GM19351 (cell line): ENCODE measurements around the gene NOX3.
"Not testable (repeated sequence)": the region's sequence is repeated elsewhere in the genome, so short reads cannot be mapped to it uniquely, and the experiment has no call there.

ENCODE experiments used
- ATAC-seq: cut with Tn5 transposase; IDR thresholded peaks from one replicate; pipeline ENCODE4 v1.9.1; 2021; ENCODE audit warnings: mild to moderate bottlenecking, moderate library complexity; ENCODE audit not compliant: unreplicated experiment

NOX3 gene, protein sequence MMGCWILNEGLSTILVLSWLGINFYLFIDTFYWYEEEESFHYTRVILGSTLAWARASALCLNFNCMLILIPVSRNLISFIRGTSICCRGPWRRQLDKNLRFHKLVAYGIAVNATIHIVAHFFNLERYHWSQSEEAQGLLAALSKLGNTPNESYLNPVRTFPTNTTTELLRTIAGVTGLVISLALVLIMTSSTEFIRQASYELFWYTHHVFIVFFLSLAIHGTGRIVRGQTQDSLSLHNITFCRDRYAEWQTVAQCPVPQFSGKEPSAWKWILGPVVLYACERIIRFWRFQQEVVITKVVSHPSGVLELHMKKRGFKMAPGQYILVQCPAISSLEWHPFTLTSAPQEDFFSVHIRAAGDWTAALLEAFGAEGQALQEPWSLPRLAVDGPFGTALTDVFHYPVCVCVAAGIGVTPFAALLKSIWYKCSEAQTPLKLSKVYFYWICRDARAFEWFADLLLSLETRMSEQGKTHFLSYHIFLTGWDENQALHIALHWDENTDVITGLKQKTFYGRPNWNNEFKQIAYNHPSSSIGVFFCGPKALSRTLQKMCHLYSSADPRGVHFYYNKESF

GRCh38 chr6:155455766-155456165 is at the start of gene NOX3:
Gene NOX3, minus strand, starts transcription at chr6:155455839. Its CDS starts 39 bp downstream, at chr6:155455800.
- no peak for ATAC-seq

DNA sequence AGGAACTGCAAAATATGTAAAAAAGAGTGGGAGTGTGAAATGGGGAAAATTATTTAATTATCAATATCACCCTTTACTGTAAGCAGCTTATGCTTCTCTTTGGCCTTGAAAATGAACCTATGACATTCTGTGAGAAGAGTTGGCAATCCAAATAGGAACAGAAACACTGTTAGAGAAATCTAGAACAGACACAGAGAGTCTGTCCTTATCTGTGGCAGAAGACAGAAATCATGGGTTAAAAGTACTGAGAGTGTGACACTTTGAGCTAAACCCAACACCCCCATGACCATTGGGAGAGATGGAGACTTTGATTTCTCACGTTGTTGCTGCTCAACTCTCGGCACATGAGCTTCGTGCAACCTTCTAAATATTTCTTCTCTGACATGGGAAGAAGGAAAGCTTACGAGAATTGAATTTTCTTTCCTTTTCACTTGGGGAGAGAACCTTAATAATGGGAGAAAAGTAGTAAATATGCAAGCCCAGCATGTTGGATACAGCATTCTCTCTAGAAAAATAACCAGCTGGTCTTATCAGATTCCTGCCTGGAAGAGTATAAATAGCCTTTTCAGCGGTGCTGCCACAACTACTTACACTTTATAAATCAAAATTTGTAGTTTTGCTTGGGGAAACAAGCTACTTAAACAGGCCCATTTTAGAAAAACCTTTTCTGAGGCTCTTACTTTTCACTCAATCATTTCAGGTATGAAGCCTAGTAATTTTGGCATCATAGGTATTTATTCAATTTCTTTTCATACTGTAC is 49.4 kb upstream of the NOX3 start:
- no peak for ATAC-seq

DNA sequence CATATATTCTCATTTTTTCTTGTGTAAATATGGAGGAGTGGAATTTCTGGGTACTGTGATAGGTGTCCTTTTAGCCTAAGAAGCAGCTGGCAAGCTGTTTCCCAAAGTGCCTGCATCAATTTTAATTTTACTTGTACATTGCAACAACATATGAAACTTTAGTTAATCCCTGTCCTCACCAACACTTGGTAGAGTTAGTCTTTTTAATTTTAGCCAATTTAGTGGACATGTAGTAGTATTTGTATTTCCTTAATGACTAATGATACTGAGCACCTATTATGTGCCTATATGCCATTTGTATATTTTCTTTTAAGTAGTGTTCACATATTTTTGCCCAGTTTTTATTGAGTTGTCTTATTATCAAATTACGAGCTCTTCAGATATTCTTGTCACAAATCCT is 46.8 kb upstream of the NOX3 start:
- ATAC-seq, result no peak

- ATAC-seq, result no peak
Measured at GRCh38 chr6:155499574-155499973, 43.9 kb upstream of the NOX3 start.

- ATAC-seq, result no peak
Measured at GRCh38 chr6:155498370-155498769, 42.7 kb upstream of the NOX3 start.

- no peak for ATAC-seq
Measured at GRCh38 chr6:155497273-155497672, 41.6 kb upstream of the NOX3 start.

DNA sequence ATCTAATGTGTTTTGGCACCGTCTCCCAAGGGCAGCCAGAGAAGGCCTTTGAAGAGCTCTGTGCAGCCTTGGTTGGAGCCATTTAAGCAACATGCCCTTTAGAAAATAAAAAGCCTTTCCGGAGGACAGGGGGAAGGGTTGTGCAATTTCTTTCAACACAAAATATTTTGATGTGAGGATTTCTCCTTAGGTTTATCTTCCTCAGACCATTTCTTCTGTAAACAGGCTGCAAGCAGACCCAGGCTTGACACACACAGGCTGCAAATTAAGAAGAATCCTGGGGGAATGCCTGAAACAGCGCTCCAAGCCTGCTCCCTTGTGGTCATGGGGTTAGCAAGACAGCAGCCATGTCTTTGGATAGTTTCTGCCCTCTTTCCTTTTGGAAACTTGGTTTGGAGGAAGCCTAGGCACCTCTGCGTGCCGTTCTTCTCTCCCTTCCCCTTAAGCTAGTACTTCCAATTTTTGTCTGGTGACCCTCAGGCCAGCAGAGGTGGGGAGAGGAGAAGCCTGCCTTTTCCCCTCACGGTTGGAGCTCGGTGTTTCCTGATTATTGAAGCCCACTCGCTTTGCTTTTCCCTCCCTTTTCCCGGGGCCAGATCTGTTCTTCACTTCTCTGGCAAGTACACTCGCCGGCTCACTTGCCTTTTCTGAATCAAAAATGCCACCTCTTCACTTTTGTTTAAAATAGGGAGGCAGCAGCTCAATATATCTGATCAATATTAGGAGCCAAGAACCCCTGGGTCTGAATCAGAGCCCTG is 39.6 kb upstream of the NOX3 start:
- no peak for ATAC-seq

GRCh38 chr6:155493694-155494143 is 38.1 kb upstream of the NOX3 start:
- peak; percentile 95 for ATAC-seq

GRCh38 chr6:155493026-155493693 is 37.5 kb upstream of the NOX3 start:
- peak; percentile 30 for ATAC-seq

DNA sequence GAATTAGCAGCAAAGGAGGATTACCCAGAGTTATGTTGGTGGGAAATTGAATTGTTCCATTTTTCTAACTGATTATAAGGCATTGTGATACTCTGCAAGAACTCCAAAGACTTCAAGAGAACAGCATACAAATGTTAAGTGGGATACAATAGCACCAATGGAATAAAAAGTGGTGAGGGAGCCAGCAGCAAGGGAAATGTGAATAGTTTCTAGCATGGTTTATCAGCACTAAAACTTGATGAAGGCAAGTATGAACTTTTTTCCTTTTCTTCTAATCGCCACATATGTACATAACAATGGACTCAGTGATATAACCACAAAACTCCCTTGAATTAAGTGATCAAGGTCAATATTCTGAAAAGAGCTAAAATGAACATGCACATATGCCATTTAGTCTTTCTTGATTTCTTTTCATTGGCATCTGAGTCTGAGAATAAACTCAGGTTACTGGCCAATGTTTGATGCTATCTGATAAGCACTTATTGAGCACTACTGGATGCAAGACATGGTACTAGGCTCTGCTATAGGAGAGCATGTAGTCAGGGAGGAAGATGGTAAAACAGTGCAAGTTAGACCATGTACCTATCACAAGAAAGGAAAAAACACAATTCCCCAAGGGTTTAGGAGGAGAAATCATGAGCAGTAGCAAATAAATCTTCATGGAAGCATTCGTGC is 36.6 kb upstream of the NOX3 start:
- ATAC-seq, result no peak

DNA sequence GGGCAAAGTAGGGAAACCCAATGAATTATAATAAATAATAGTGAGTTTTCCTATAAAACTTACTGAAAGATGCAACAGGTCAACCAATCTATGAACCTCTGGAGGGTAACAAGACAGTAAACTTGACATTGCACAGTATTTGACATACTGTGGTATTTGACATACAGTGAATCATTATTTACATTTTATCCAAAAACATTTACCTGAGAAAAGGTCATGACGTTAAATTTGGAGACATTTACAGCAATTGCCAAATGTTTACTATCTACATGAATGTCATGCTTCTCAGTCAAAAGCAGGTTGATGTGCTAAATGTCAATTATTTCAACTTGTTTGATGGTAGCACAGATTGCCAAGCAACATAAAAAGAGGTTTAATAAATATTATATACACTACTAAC is 35.8 kb upstream of the NOX3 start:
- ATAC-seq, result no peak

- ATAC-seq, result not testable (repeated sequence)
Measured at GRCh38 chr6:155488197-155488596, 32.6 kb upstream of the NOX3 start.

DNA sequence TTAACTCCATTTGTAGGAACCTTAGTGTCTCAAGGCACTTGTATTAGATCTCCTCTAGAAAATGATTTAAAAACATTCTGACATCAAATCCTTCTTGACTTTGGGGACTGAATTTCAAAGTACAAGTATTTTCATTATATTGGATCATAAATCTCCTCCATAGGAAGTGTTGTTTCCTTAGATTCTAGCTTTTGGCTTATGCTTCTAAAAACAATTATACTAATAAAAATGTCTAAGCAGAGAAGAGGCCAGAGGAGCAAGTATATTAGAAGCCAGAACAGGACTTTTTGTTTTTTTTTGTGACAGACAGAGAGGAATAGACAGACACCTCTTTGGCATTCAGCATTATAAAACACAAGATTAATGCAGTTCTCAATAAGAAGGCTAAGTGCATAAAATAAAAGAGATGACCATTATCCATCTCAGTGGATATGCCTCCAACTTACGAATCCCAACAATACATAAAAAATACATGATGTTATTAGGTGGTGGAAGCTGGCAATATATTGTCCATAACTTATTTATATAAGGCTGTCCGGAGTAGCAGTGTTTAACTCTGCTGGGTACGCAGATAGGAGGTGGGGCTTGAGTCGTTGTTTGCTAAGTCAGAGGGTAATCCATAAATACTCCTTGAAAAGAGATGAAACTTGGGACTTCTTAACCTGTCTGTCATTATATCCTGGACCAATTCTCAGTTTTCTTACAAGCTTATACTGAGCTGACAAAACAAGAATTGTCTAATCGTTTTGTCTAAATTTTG is 31.9 kb upstream of the NOX3 start:
- ATAC-seq, result no peak

DNA sequence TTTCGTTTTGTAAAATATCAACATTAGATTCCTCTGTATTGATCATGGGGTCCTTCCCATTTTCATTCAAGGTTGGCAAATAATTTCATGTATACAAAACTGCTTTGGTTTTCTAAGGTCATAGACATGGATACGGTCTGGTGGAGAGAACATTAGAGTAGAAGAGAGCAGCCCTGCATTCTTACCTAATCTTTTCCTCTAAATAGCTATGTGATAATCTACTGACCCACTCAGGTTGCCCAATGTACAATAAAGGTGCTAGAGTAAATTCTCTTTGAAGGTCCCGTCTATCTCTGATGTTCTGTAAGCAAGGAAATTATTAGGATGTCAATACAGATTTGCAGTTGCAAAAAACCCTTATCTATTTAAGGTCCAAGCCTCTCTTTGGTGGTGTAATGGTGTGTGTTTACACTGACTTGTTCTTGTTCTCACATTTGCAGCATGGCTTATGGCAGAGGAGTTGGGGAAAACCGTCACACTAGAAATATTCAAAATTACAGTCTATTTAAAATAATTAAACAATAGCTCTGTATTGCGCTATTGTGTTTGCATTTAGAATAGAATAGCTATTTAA is 31.2 kb upstream of the NOX3 start:
- no peak for ATAC-seq

- ATAC-seq, result no peak
Measured at GRCh38 chr6:155485756-155486155, 30.1 kb upstream of the NOX3 start.

DNA sequence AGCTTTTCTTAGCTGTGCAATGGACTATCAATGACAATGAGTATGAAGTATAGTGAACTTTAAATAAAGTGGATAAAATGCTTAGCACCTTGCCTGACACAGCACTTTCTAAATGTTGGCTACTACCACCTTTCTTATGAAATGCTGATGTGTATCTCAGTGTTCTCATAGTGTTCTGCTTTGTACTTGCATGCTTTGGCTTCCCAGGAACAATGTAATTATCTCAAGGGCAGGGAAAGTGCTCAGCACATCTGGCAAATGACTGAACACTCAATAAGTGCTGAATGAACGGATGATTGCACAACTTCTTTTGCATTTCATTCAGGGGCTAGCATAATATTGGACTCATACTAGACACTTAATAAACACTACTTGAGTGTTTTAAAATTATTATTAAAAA is 28.2 kb upstream of the NOX3 start:
- no peak for ATAC-seq

GRCh38 chr6:155481215-155481614 is 25.6 kb upstream of the NOX3 start:
- no peak for ATAC-seq

GRCh38 chr6:155473741-155474140 is 18.1 kb upstream of the NOX3 start:
- ATAC-seq, result no peak

GRCh38 chr6:155472886-155473285 is 17.2 kb upstream of the NOX3 start:
- no peak for ATAC-seq
